HepG2 (cell line): Measurements from ENCODE around the gene PFAS. TPM values are rescaled to one million over a fixed set of nuclear protein-coding genes. Genes with fewer than 3 reads are reported as not detected.

ENCODE experiments used
- ATAC-seq: fragments of 200-7000 bp; cut with Tn5 transposase; 3 replicates; pipeline ENCODE4 v1.9.1; 2020; ENCODE audit warnings: mild to moderate bottlenecking, moderate library complexity
- BruUV-seq: library from RNA; stranded (reverse); fragments of 400-500 nt; replicated peaks from 2 replicates; lab custom pipeline; 2021; lab: Mats Ljungman, UMichigan
- CTCF ChIA-PET: fragments of 300-600 bp; formaldehyde crosslinking; extraction: SDS; loops from one replicate; lab custom pipeline; 2021; ENCODE audit warnings: low total read pairs, inconsistent platforms, low intra/inter-chr PET ratio; lab: Yijun Ruan, JAX
- POLR2A ChIA-PET: fragments of 350-600 bp; sonication (Branson Sonifier 250); formaldehyde crosslinking; loops from one replicate; lab custom pipeline; 2020; ENCODE audit warnings: antibody characterized with exemption, inconsistent platforms; lab: Yijun Ruan, JAX
- DNase-seq: peaks from one replicate; pipeline ENCODE4 v3.0.0-alpha.2; 2015; ENCODE audit warnings: low spot score
- FAIRE-seq: peaks from 3 replicates; lab custom pipeline; 2011; peaks lifted over from hg19 to GRCh38; lab: Jason Lieb, UNC
- H2AFZ ChIP-seq: one replicate; pipeline ENCODE4 v1.6.1; 2011; ENCODE audit warnings: low read length, inconsistent platforms
- H3K27ac ChIP-seq: fragments of 300-600 bp; 3 replicates; pipeline ENCODE4 v1.8.0; 2011; ENCODE audit warnings: mixed run types, mild to moderate bottlenecking, mixed read lengths, low read length, inconsistent platforms; ENCODE audit not compliant: insufficient read depth; ENCODE audit errors: extremely low read length
- H3K27me3 ChIP-seq, 2 experiments: fragments of 200-600 bp in 1 of 2; 2 replicates in 1 of 2; 3 replicates in 1 of 2; pipeline versions ENCODE4 v1.6.0 to v1.8.0; 2011; ENCODE audit warnings: low read length in 2 of 2, mild to moderate bottlenecking in 2 of 2, moderate library complexity in 2 of 2, inconsistent platforms in 1 of 2; ENCODE audit not compliant: insufficient read depth in 2 of 2, control insufficient read depth in 1 of 2
- H3K36me3 ChIP-seq, 2 experiments: fragments of 200-600 bp in 1 of 2; replicated peaks in 1 of 2; 2 replicates in 1 of 2; 3 replicates in 1 of 2; pipeline versions ENCODE4 v1.5.1 to v1.8.0; 2011; ENCODE audit warnings: low read length in 2 of 2, inconsistent platforms in 1 of 2; ENCODE audit not compliant: insufficient read depth in 2 of 2, control insufficient read depth in 1 of 2
- H3K4me1 ChIP-seq: 2 replicates; pipeline ENCODE4 v1.5.1; 2012; ENCODE audit warnings: low read length, inconsistent platforms; ENCODE audit not compliant: insufficient read depth
- H3K4me2 ChIP-seq: 2 replicates; pipeline ENCODE4 v1.6.0; 2011; ENCODE audit warnings: low read depth, low read length, inconsistent platforms
- H3K4me3 ChIP-seq, 3 experiments: fragments of 200-600 bp in 1 of 3; sonication (generic), shearing (Covaris generic) in 1 of 3; replicated peaks in 1 of 3; 2 replicates each; pipeline ENCODE4 v1.5.1; 2011 to 2016; ENCODE audit warnings: low read length in 3 of 3, inconsistent platforms in 2 of 3, low read depth in 2 of 3, mild to moderate bottlenecking in 2 of 3, control low read depth in 1 of 3, mixed read lengths in 1 of 3; ENCODE audit not compliant: insufficient read depth in 1 of 3
- H3K79me2 ChIP-seq: one replicate; pipeline ENCODE4 v1.6.1; 2011; ENCODE audit warnings: low read length, inconsistent platforms; ENCODE audit not compliant: insufficient read depth
- H3K9ac ChIP-seq: 2 replicates; pipeline ENCODE4 v1.6.0; 2011; ENCODE audit warnings: mild to moderate bottlenecking, low read depth, low read length, inconsistent platforms; ENCODE audit not compliant: insufficient read depth
- H3K9me3 ChIP-seq: 2 replicates; pipeline ENCODE4 v1.5.1; 2012; ENCODE audit warnings: mild to moderate bottlenecking, low read length
- H4K20me1 ChIP-seq: 2 replicates; pipeline ENCODE4 v1.6.0; 2011; ENCODE audit warnings: inconsistent platforms, mild to moderate bottlenecking, low read length, moderate library complexity; ENCODE audit not compliant: insufficient read depth
- ADNP ChIP-seq: sonication (generic); formaldehyde crosslinking; IDR thresholded peaks from 2 replicates; pipeline ENCODE4 v1.4.0; 2020; ENCODE audit warnings: missing genetic modification reagents
- AGO2 ChIP-seq: fragments of 200-400 bp; formaldehyde crosslinking; optimal IDR thresholded peaks from 2 replicates; pipeline ENCODE3; 2017; ENCODE audit warnings: mild to moderate bottlenecking, low read depth, low read length, moderate library complexity
- ETV6 ChIP-seq: sonication (generic); formaldehyde crosslinking; conservative IDR thresholded peaks from 2 replicates; pipeline ENCODE4 v1.4.0; 2020; ENCODE audit warnings: missing genetic modification reagents
- FOXP1 ChIP-seq, 2 experiments: fragments of 450-650 bp in 1 of 2; IDR thresholded peaks; 2 replicates each; pipeline ENCODE4 v1.6.1; 2017 to 2018; ENCODE audit warnings: antibody characterized with exemption in 1 of 2
- GPN1 ChIP-seq: sonication (generic); formaldehyde crosslinking; IDR thresholded peaks from 2 replicates; pipeline ENCODE4 v1.5.1; 2020; ENCODE audit warnings: missing genetic modification reagents, borderline replicate concordance
- HOMEZ ChIP-seq: IDR thresholded peaks from 2 replicates; pipeline ENCODE4 v1.6.1; 2016; ENCODE audit warnings: low read depth
- KDM4B ChIP-seq: sonication (generic); formaldehyde crosslinking; IDR thresholded peaks from 2 replicates; pipeline ENCODE4 v1.4.0; 2020; ENCODE audit warnings: missing genetic modification reagents
- KMT2A ChIP-seq: sonication (generic); formaldehyde crosslinking; IDR thresholded peaks from 2 replicates; pipeline ENCODE4 v1.4.0; 2020; ENCODE audit warnings: missing genetic modification reagents
- POLR2AphosphoS2 ChIP-seq: IDR thresholded peaks from 2 replicates; pipeline ENCODE4 v1.6.1; 2011; ENCODE audit warnings: low read depth, low read length, improper control_type of control experiment
- RBM22 ChIP-seq: fragments of 200-400 bp; formaldehyde crosslinking; optimal IDR thresholded peaks from 2 replicates; pipeline ENCODE3; 2017; ENCODE audit warnings: mild to moderate bottlenecking, low read length, moderate library complexity
- ZEB1 ChIP-seq: IDR thresholded peaks from 2 replicates; pipeline ENCODE4 v1.6.1; 2012; ENCODE audit warnings: mild to moderate bottlenecking, low read depth, inconsistent platforms; ENCODE audit not compliant: insufficient replicate concordance
- ZNF331 ChIP-seq: sonication (generic); formaldehyde crosslinking; IDR thresholded peaks from 2 replicates; pipeline ENCODE4 v1.4.0; 2020; ENCODE audit warnings: missing genetic modification reagents
- ZNF350 ChIP-seq: sonication (generic); formaldehyde crosslinking; IDR thresholded peaks from 2 replicates; pipeline ENCODE4 v1.4.0; 2020; ENCODE audit warnings: mild to moderate bottlenecking, low read depth, missing genetic modification reagents, borderline replicate concordance
- ZNF710 ChIP-seq: sonication (generic); formaldehyde crosslinking; IDR thresholded peaks from 2 replicates; pipeline ENCODE4 v1.5.0; 2020; ENCODE audit warnings: mild to moderate bottlenecking, missing genetic modification reagents, borderline replicate concordance
- ZNF782 ChIP-seq: sonication (generic); formaldehyde crosslinking; IDR thresholded peaks from 2 replicates; pipeline ENCODE4 v1.4.0; 2020; ENCODE audit warnings: missing genetic modification reagents, mild to moderate bottlenecking, borderline replicate concordance
- ZNF883 ChIP-seq: sonication (generic); formaldehyde crosslinking; IDR thresholded peaks from 2 replicates; pipeline ENCODE4 v1.5.1; 2020; ENCODE audit warnings: mild to moderate bottlenecking, missing genetic modification reagents; ENCODE audit errors: not compliant biosample characterization
- WGBS: methylation state at CpG from one replicate; pipeline ENCODE4 v1.1.6; 2017; ENCODE audit warnings: low lambda C conversion rate; 5-methylcytosine and 5-hydroxymethylcytosine counted together
- in situ Hi-C: cut with HindIII; loops from 2 replicates; pipeline ENCODE4 v1.10.0; 2017; ENCODE audit warnings: low pct_unique_long_range_greater_than_20kb; ENCODE audit not compliant: extremely low pct_ligation_motif_present
- intact Hi-C: fragments of 100-400 bp; cut with micrococcal nuclease; formaldehyde crosslinking; loops from one replicate; pipeline ENCODE4 v1.10.0; 2022; ENCODE audit not compliant: unreplicated experiment
- polyA plus RNA-seq, 8 experiments: library from polyadenylated mRNA; depleted of rRNA in 3 of 8; stranded (reverse) in 7 of 8; unstranded in 1 of 8; fragments of >200 nt; fragmentation: Illumina TruSeq in 4 of 8; extraction: Trizol in 4 of 8; gene quantifications; 2 replicates each; pipeline versions ENCODE4 v1.2.1 to v1.2.3, GENCODE V29; 2011 to 2016; ENCODE audit warnings: low read depth in 4 of 8, missing spikeins in 1 of 8, mixed read lengths in 1 of 8; ENCODE audit not compliant: insufficient read depth in 1 of 8
- total RNA-seq, 5 experiments: library from RNA; depleted of rRNA; stranded (reverse); fragments of >200 nt; fragmentation: Illumina TruSeq; extraction: Trizol; gene quantifications; 2 replicates each; pipeline ENCODE4 v1.2.3, GENCODE V29; 2016; ENCODE audit warnings: low read depth in 1 of 5

The PFAS gene
- total and polyA plus RNA-seq, 2 of the 13 experiments (the other 11 are each of a cell fraction or from before 2014, with no cell fraction given): 49.4 to 58.2 TPM

GRCh38 chr17:8310601-8311123, 61.6 kb downstream of the PFAS start:
- no peak overlapping the region for H2AFZ ChIP-seq
- H3K4me2 ChIP-seq: no peak overlapping the region
- TF ChIP-seq POLR2AphosphoS2: no peak
- no peak for TF ChIP-seq ZNF331
- TF ChIP-seq, all 625 proteins: peak for 0
- ATAC-seq (no peak), FAIRE-seq (no peak), DNase-seq (no peak)
- in situ Hi-C loops: no loop called here
- Histone ChIP-seq H3K36me3 (no peaks in the 10 kb centered on the region), H3K79me2 (no peaks in the 10 kb centered on the region), H3K9ac (no peak overlapping the region), H3K27me3 (peaks cover 13 to 59% of the 10 kb centered on the region in 2 experiments), H3K9me3 (no peaks in the 10 kb centered on the region), H4K20me1 (no peaks in the 10 kb centered on the region), H3K27ac (no peak overlapping the region), H3K4me3 (no peak overlapping the region), H3K4me1 (no peaks in the 10 kb centered on the region)
- intact Hi-C loops: no loop called here
- ChIA-PET CTCF (no interaction called here), POLR2A (no interaction called here)
- no TSS peak for BruUV-seq
- WGBS: 40% methylated on average over 8 of the region's 10 CpGs

- Histone ChIP-seq H3K4me2 (no peak overlapping the region), H3K79me2 (no peaks in the 10 kb centered on the region), H3K4me3 (no peak overlapping the region), H4K20me1 (no peaks in the 10 kb centered on the region), H3K36me3 (no peaks in the 10 kb centered on the region), H3K9me3 (no peaks in the 10 kb centered on the region), H3K27me3 (peaks cover 15 to 65% of the 10 kb centered on the region in 2 experiments), H3K9ac (no peak overlapping the region), H3K4me1 (no peaks in the 10 kb centered on the region), H2AFZ (no peak overlapping the region), H3K27ac (no peak overlapping the region)
- POLR2A ChIA-PET: no interaction called here
- ATAC-seq (no peak), DNase-seq (no peak), FAIRE-seq (no peak)
- no TSS peak for BruUV-seq
- CTCF ChIA-PET: no interaction called here
- WGBS: 61% methylated on average over 23 of the region's 25 CpGs
- intact Hi-C loops (no loop called here), in situ Hi-C loops (no loop called here)
- TF ChIP-seq ZNF350 (CRISPR knock-in tag): no peak
- TF ChIP-seq ZNF782 (CRISPR knock-in tag): no peak
- TF ChIP-seq ETV6 (CRISPR knock-in tag): no peak
- no peak for TF ChIP-seq KDM4B (CRISPR knock-in tag)
- no peak for TF ChIP-seq ZNF710
- no peak for TF ChIP-seq HOMEZ (CRISPR knock-in tag)
- TF ChIP-seq GPN1: no peak
- no peak for TF ChIP-seq KMT2A
- TF ChIP-seq AGO2: no peak
- TF ChIP-seq ZNF883 (CRISPR knock-in tag): no peak
- TF ChIP-seq ZEB1: no peak
- no peak for TF ChIP-seq ADNP (CRISPR knock-in tag)
- TF ChIP-seq RBM22: no peak
- no peak for TF ChIP-seq FOXP1 (IDR thresholded peaks at IDR 0.05)
- no peak for TF ChIP-seq FOXP1 (CRISPR knock-in tag; IDR thresholded peaks at IDR 0.05)
Observed at GRCh38 chr17:8311131-8311790, 62.2 kb downstream of the PFAS start.
